PC-9 (cell line): ENCODE results near the gene DAAM1.

Experiments
- CTCF ChIP-seq: fragments of 200-600 bp; sonication (generic); conservative IDR thresholded peaks from 2 replicates; pipeline ENCODE4 v1.6.1; 2017; ENCODE audit warnings: mixed run types, antibody characterized with exemption, mild to moderate bottlenecking, moderate library complexity
- EZH2 ChIP-seq: fragments of 200-600 bp; sonication (generic); IDR thresholded peaks from 2 replicates; pipeline ENCODE4 v1.8.0; 2017; ENCODE audit warnings: antibody characterized with exemption, low read depth

GRCh38 chr14:59347511-59347900 lies 159.0 kb downstream of the DAAM1 start:
- TF ChIP-seq CTCF: no peak
- no peak for TF ChIP-seq EZH2
